ENCODE results near the gene PSEN2. TPM values are rescaled to one million over a fixed set of nuclear protein-coding genes. Genes with fewer than 3 reads are reported as not detected.

PSEN2 gene
- total and polyA plus RNA-seq, 10 donors = 6.3 to 57.0 (median 29.3) TPM

- H3K27ac ChIP-seq = no peak overlapping the region
- H3K36me3 ChIP-seq = peaks cover 0 to 9% (median 0%) of the 10 kb centered on the region in 6 donors
- TF ChIP-seq POLR2AphosphoS5 (IDR thresholded peaks at IDR 0.05) (no peak), CTCF (IDR thresholded peaks at IDR 0.05 in 8 of 11, conservative IDR thresholded peaks at IDR 0.05 in 3 of 11) (no peak), POLR2A (IDR thresholded peaks at IDR 0.05) (no peak)
- DNase-seq = no peak
- intact Hi-C loops (cut with DNase I; ENCODE audit: low total_unique reads) = no loop called here
- WGBS, 5 donors = 71 to 86% (median 83%) methylated on average over 5 of the region's 5 CpGs
- H3K9me3 ChIP-seq = peaks cover 0 to 7% (median 2%) of the 10 kb centered on the region in 8 donors
- H3K4me1 ChIP-seq = peaks cover 12 to 77% (median 49%) of the 10 kb centered on the region in 6 donors
- H3K27me3 ChIP-seq (replicated peaks in 1 of 7) = no peaks in the 10 kb centered on the region
- H3K4me3 ChIP-seq = no peak overlapping the region
These were observed 72.7 kb downstream of the PSEN2 start for GRCh38 chr1:226943156-226943555.

- DNase-seq = no peak
- peaks cover 0 to 8% (median 2%) of the 10 kb centered on the region in 8 donors for H3K9me3 ChIP-seq
- WGBS, 5 donors = 76 to 97% (median 83%) methylated on average over 2 of the region's 2 CpGs
- intact Hi-C loops (cut with DNase I; ENCODE audit: low total_unique reads) = no loop called here
- H3K4me1 ChIP-seq = peaks cover 8 to 69% (median 42%) of the 10 kb centered on the region in 6 donors
- H3K27ac ChIP-seq = no peak overlapping the region
- no peaks in the 10 kb centered on the region for H3K27me3 ChIP-seq (replicated peaks in 1 of 7)
- no peak overlapping the region for H3K4me3 ChIP-seq
- H3K36me3 ChIP-seq = peaks cover 0 to 14% (median 0%) of the 10 kb centered on the region in 6 donors
- TF ChIP-seq POLR2A (IDR thresholded peaks at IDR 0.05) (no peak), CTCF (IDR thresholded peaks at IDR 0.05 in 8 of 11, conservative IDR thresholded peaks at IDR 0.05 in 3 of 11) (no peak), POLR2AphosphoS5 (IDR thresholded peaks at IDR 0.05) (no peak)
These were observed 73.5 kb downstream of the PSEN2 start for GRCh38 chr1:226943927-226944326.

DNA sequence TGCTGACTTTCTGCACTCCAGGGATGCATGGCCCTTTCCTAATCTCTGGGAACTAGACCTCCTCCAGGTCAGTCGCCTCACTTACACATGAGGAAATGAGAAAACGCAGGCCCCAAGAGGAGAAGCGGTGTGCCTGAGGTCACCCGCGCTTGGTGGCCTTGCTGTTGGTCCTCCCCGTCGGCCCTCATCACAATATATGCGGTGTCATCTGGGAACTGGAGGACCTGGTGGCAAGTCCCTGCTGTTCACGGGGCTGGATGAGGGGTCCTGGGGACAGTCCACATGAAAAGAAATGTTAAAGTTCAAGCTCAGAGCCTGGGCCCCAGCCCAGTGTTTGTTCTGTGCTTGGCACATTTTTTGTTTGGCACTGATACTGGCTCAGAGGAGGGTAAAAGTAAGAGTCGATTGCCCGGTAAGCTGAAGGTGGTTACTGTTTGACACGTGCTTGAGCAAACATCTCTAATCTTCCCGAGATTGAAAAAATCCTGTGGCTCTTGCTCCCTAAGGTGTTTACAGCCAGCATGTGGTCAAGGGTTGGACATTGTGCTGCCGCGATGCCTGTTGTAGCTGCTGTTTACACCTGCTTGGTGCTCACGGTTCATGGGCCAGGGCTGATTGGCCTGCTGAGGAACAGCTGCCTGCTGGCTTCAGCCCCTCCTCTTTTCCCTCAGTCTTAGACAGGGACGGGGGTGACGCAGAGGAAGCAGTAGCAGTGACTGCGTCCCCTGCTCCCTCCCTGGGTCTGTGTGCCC is 74.9 kb downstream of the PSEN2 start:
- TF ChIP-seq POLR2AphosphoS5 (IDR thresholded peaks at IDR 0.05) = no peak
- Histone ChIP-seq H3K27me3 (replicated peaks in 1 of 7) (no peaks in the 10 kb centered on the region), H3K27ac (peak overlapping the region in 2 of 8 donors; percentile 8 to 21), H3K9me3 (peaks cover 0 to 8% (median 2%) of the 10 kb centered on the region in 8 donors), H3K4me1 (peaks cover 8 to 78% (median 38%) of the 10 kb centered on the region in 6 donors), H3K36me3 (peaks cover 0 to 23% (median 2%) of the 10 kb centered on the region in 6 donors), H3K4me3 (no peak overlapping the region)
- DNase-seq = no peak
- intact Hi-C loops (cut with DNase I; ENCODE audit: low total_unique reads) = no loop called here
- 68 to 75% (median 71%) methylated on average over 19 of the region's 19 CpGs for WGBS, 5 donors

Other genes with a start within 250 kb of the PSEN2 start
- gene ITPKB, start 131.3 kb upstream of the PSEN2 start, total RNA-seq = 10 to 100 TPM; 51.1 to 74.6 (median 68.2) TPM
- 10 to 100 TPM in 2 of 3 donors, 1 to 10 TPM in 1; 8.5 to 24.4 (median 11.8) TPM for gene ITPKB, start 131.3 kb upstream of the PSEN2 start, polyA plus RNA-seq
- gene COQ8A, start 69.7 kb downstream of the PSEN2 start, total RNA-seq = 10 to 100 TPM; 31.0 to 44.7 (median 38.1) TPM
- gene COQ8A, start 69.7 kb downstream of the PSEN2 start, polyA plus RNA-seq = 10 to 100 TPM; 44.9 to 59.4 (median 52.4) TPM

Data from spleen (tissue), 11 donors.